ENCODE measurements around the gene OSBPL7. TPM values are rescaled to one million over a fixed set of nuclear protein-coding genes. Genes with fewer than 3 reads are reported as not detected.

The OSBPL7 gene
- total and polyA plus RNA-seq, 2 of the 4 experiments (the other 2 are of a cell fraction), result 5.2 to 14.5 TPM

- Histone ChIP-seq H3K9me1 (ENCODE audit: insufficient read depth, low read length) (no peaks in the 10 kb centered on the region), H4K8ac (ENCODE audit: low read depth in 2 of 2, low read length in 2 of 2) (no peak overlapping the region), H3K79me1 (ENCODE audit: low read depth in 1 of 2, low read length in 2 of 2) (no peaks in the 10 kb centered on the region), H3K14ac (replicated peaks; ENCODE audit: low read depth, low read length) (no peak overlapping the region), H3K4ac (ENCODE audit: low read depth, low read length) (no peak overlapping the region), H3K9ac (ENCODE audit: low read depth, low read length) (no peak overlapping the region), H2BK15ac (ENCODE audit: low read depth, low read length) (no peak overlapping the region), H2AK5ac (ENCODE audit: low read depth, low read length) (no peak overlapping the region), H3K27ac (ENCODE audit: insufficient read depth, low read length) (no peak overlapping the region), H3K23ac (ENCODE audit: low read depth, low read length) (no peak overlapping the region), H3K18ac (ENCODE audit: low read depth, low read length) (no peak overlapping the region), H3K4me2 (ENCODE audit: low read depth, low read length) (no peak overlapping the region), H4K20me1 (ENCODE audit: insufficient read depth, low read length) (no peaks in the 10 kb centered on the region), H2AK9ac (replicated peaks; ENCODE audit: low read depth, low read length, poor library complexity) (no peak overlapping the region), H3K9me3 (ENCODE audit: control insufficient read depth, insufficient read depth, low read length) (no peaks in the 10 kb centered on the region), H2BK5ac (ENCODE audit: low read depth, low read length, poor library complexity, severe bottlenecking) (no peak overlapping the region), H3K4me1 (ENCODE audit: control insufficient read depth, insufficient read depth, low read length) (peaks cover 10% of the 10 kb centered on the region), H2BK20ac (ENCODE audit: low read depth, low read length) (no peak overlapping the region), H3K4me3 (ENCODE audit: insufficient read depth, low read depth, low read length) (no peak overlapping the region), H3K36me3 (ENCODE audit: control insufficient read depth, insufficient read depth, low read length) (no peaks in the 10 kb centered on the region), H3K56ac (ENCODE audit: extremely low read depth, insufficient read depth, low read length) (no peak overlapping the region), H2BK120ac (ENCODE audit: low read depth, low read length) (no peak overlapping the region), H3K27me3 (ENCODE audit: control insufficient read depth, insufficient read depth, low read length) (peaks cover 57% of the 10 kb centered on the region), H2AFZ (replicated peaks; ENCODE audit: low read length, poor library complexity) (no peak overlapping the region), H4K5ac (ENCODE audit: low read depth, low read length) (no peak overlapping the region), H4K91ac (ENCODE audit: insufficient read depth, low read depth, low read length) (no peak overlapping the region)
- TF ChIP-seq MAFK (IDR thresholded peaks at IDR 0.05; ENCODE audit: low read depth, low read length) (no peak), CEBPB (IDR thresholded peaks at IDR 0.05; ENCODE audit: low read depth, low read length) (no peak), RAD21 (IDR thresholded peaks at IDR 0.05; ENCODE audit: low read length) (no peak), CTCF (conservative IDR thresholded peaks at IDR 0.05; ENCODE audit: low read depth, low read length) (no peak), MAZ (IDR thresholded peaks at IDR 0.05; ENCODE audit: borderline replicate concordance, low read depth, low read length) (no peak), SMC3 (IDR thresholded peaks at IDR 0.05; ENCODE audit: low read depth, low read length) (no peak), MXI1 (IDR thresholded peaks at IDR 0.05; ENCODE audit: borderline replicate concordance, low read depth, low read length) (no peak), POLR2A (IDR thresholded peaks at IDR 0.05; ENCODE audit: low read depth, low read length) (no peak), RCOR1 (IDR thresholded peaks at IDR 0.05; ENCODE audit: insufficient replicate concordance, low read length) (no peak), ELK1 (IDR thresholded peaks at IDR 0.05; ENCODE audit: borderline replicate concordance, low read depth, low read length) (no peak), NFE2L2 (IDR thresholded peaks at IDR 0.05; ENCODE audit: low read depth, low read length) (no peak), USF2 (IDR thresholded peaks at IDR 0.05; ENCODE audit: low read depth, low read length) (no peak), RFX5 (IDR thresholded peaks at IDR 0.05; ENCODE audit: low read depth, low read length) (no peak), FOS (IDR thresholded peaks at IDR 0.05; ENCODE audit: low read depth, low read length) (no peak), CHD1 (IDR thresholded peaks at IDR 0.05; ENCODE audit: low read depth, low read length) (no peak), BHLHE40 (IDR thresholded peaks at IDR 0.05; ENCODE audit: low read depth, low read length) (no peak)
- dilution Hi-C loops (cut with HindIII; ENCODE audit: low sequenced_read_pairs, unreplicated experiment) (no loop called here), in situ Hi-C loops (cut with MboI; ENCODE audit: low sequenced_read_pairs) (no loop called here), intact Hi-C loops (cut with micrococcal nuclease) (no loop called here)
- ChIA-PET CTCF (no interaction called here), POLR2A (ENCODE audit: unreplicated experiment) (no interaction called here)
- DNase-seq (no peak), ATAC-seq (ENCODE audit: low read depth) (no peak)
- BruUV-seq (replicated peaks), result no TSS peak
Observed at GRCh38 chr17:47871048-47871447, 49.5 kb upstream of the OSBPL7 start.

Measured in IMR-90 (cell line).